Naive thymus-derived CD4-positive, alpha-beta T cell (primary cell): ENCODE results near the gene DNM3. TPM values are rescaled to one million over a fixed set of nuclear protein-coding genes. Genes with fewer than 3 reads are reported as not detected.

Experiments used
- ATAC-seq: fragments of 150-1000 bp; cut with Tn5 transposase; 2 replicates; pipeline ENCODE4 v1.10.0; 2021; ENCODE audit warnings: mild to moderate bottlenecking, moderate library complexity
- CTCF ChIA-PET: fragments of 350-600 bp; sonication (Branson Sonifier 250); formaldehyde crosslinking; loops from one replicate; lab custom pipeline; 2021; ENCODE audit warnings: antibody characterized with exemption; lab: Charles Lee
- POLR2A ChIA-PET: fragments of 350-600 bp; sonication (Branson Sonifier 250); formaldehyde crosslinking; loops from one replicate; lab custom pipeline; 2021; ENCODE audit warnings: antibody characterized with exemption, inconsistent platforms; lab: Charles Lee
- DNase-seq, 9 donors: peaks; one replicate each; pipeline versions ENCODE4 v3.0.0 to v3.0.0-alpha.2; 2020 to 2022; ENCODE audit warnings: mixed read lengths in 1 of 9
- H3K27ac ChIP-seq: one replicate; pipeline ENCODE4 v1.7.0; 2013; ENCODE audit warnings: mild to moderate bottlenecking, low read depth, low read length, moderate library complexity
- H3K27me3 ChIP-seq, 2 donors: one replicate each; pipeline ENCODE4 v1.7.0; 2013; ENCODE audit warnings: low read length in 2 of 2, mild to moderate bottlenecking in 2 of 2, moderate library complexity in 2 of 2; ENCODE audit not compliant: control insufficient read depth in 2 of 2, insufficient read depth in 2 of 2
- H3K36me3 ChIP-seq, 3 experiments: 1 replicate in 2 of 3; 2 replicates in 1 of 3; pipeline ENCODE4 v1.7.0; 2013; ENCODE audit warnings: low read length in 3 of 3, mild to moderate bottlenecking in 3 of 3, moderate library complexity in 1 of 3; ENCODE audit not compliant: insufficient read depth in 3 of 3, control insufficient read depth in 2 of 3
- H3K4me1 ChIP-seq, 2 donors: one replicate each; pipeline ENCODE4 v1.7.0; 2013; ENCODE audit warnings: low read length in 2 of 2, mild to moderate bottlenecking in 2 of 2, moderate library complexity in 1 of 2; ENCODE audit not compliant: control insufficient read depth in 2 of 2, insufficient read depth in 2 of 2
- H3K4me3 ChIP-seq: 2 replicates; pipeline ENCODE4 v1.7.0; 2013; ENCODE audit warnings: mild to moderate bottlenecking, low read length
- H3K9me3 ChIP-seq, 3 experiments: 1 replicate in 2 of 3; 2 replicates in 1 of 3; pipeline ENCODE4 v1.7.0; 2013; ENCODE audit warnings: low read length in 3 of 3; ENCODE audit not compliant: control insufficient read depth in 2 of 3
- H3K27ac Mint-ChIP-seq, 9 donors: one replicate each; pipeline ENCODE4 v1.8.0; 2020 to 2022; ENCODE audit warnings: mixed read lengths in 9 of 9, mild to moderate bottlenecking in 8 of 9, moderate library complexity in 5 of 9, inconsistent platforms in 2 of 9
- H3K27me3 Mint-ChIP-seq, 5 donors: one replicate each; pipeline ENCODE4 v1.8.0; 2021 to 2022; ENCODE audit warnings: mixed read lengths in 5 of 5, mild to moderate bottlenecking in 1 of 5
- H3K36me3 Mint-ChIP-seq, 5 donors: one replicate each; pipeline ENCODE4 v1.8.0; 2020 to 2022; ENCODE audit warnings: mixed read lengths in 5 of 5, mild to moderate bottlenecking in 3 of 5, inconsistent platforms in 1 of 5
- H3K4me1 Mint-ChIP-seq, 7 donors: one replicate each; pipeline ENCODE4 v1.8.0; 2020 to 2022; ENCODE audit warnings: mixed read lengths in 7 of 7, mild to moderate bottlenecking in 3 of 7, inconsistent platforms in 1 of 7
- H3K4me3 Mint-ChIP-seq, 10 donors: one replicate each; pipeline ENCODE4 v1.8.0; 2020 to 2022; ENCODE audit warnings: mild to moderate bottlenecking in 10 of 10, mixed read lengths in 10 of 10, moderate library complexity in 6 of 10, inconsistent platforms in 2 of 10
- H3K9me3 Mint-ChIP-seq, 11 donors: one replicate each; pipeline ENCODE4 v1.8.0; 2020 to 2022; ENCODE audit warnings: mixed read lengths in 11 of 11, mild to moderate bottlenecking in 4 of 11, inconsistent platforms in 1 of 11, moderate library complexity in 1 of 11
- intact Hi-C, 2 donors: fragments of 100-400 bp; cut with micrococcal nuclease; formaldehyde crosslinking; loops; one replicate each; pipeline ENCODE4 v1.15.1; 2023
- polyA plus RNA-seq, 2 donors: library from polyadenylated mRNA; unstranded; fragments of 300-500 nt; fragmentation: Illumina TruSeq; gene quantifications; one replicate each; pipeline ENCODE4 v1.2.3, GENCODE V29; 2021
- total RNA-seq, 6 experiments: library from RNA in 5 of 6; stranded (reverse) in 5 of 6; gene quantifications; 1 replicate in 5 of 6; 2 replicates in 1 of 6; pipeline ENCODE4 v1.2.3 and lab custom pipeline; 2021 to 2026

Gene DNM3
- total and polyA plus RNA-seq, 7 experiments from 2014 or later = 1.2 to 2.5 (median 2.0) TPM

GRCh38 chr1:172373864-172374263 is 532.6 kb downstream of the DNM3 start:
- Mint-ChIP-seq H3K36me3 (peaks cover 0 to 14% (median 4%) of the 10 kb centered on the region in 5 donors), H3K27ac (no peak overlapping the region), H3K4me1 (peaks cover 0 to 25% (median 11%) of the 10 kb centered on the region in 7 donors), H3K4me3 (no peak overlapping the region), H3K9me3 (peaks cover 0 to 5% (median 2%) of the 10 kb centered on the region in 11 donors), H3K27me3 (no peaks in the 10 kb centered on the region)
- ATAC-seq (no peak), DNase-seq (no peak)
- H3K4me1 ChIP-seq = no peaks in the 10 kb centered on the region
- H3K4me3 ChIP-seq = no peak overlapping the region
- no peaks in the 10 kb centered on the region for H3K9me3 ChIP-seq
- H3K27me3 ChIP-seq = no peaks in the 10 kb centered on the region
- intact Hi-C loops = no loop called here
- no peak overlapping the region for H3K27ac ChIP-seq
- CTCF ChIA-PET = no interaction called here
- H3K36me3 ChIP-seq = no peaks in the 10 kb centered on the region
- POLR2A ChIA-PET = interaction anchor here (0.6 kb wide), 1 partner anchor 21 kb away, joined by 4 read pairs; no protein-coding TSS in a partner anchor

GRCh38 chr1:172375211-172375631 is 533.9 kb downstream of the DNM3 start:
- H3K36me3 Mint-ChIP-seq = peaks cover 0 to 12% (median 0%) of the 10 kb centered on the region in 5 donors
- POLR2A ChIA-PET = interaction anchor here (0.7 to 10.5 kb wide), 2 partner anchors 20 to 281 kb away, joined by 4 to 94 read pairs; no protein-coding TSS in a partner anchor
- H3K27ac ChIP-seq = no peak overlapping the region
- ATAC-seq (no peak), DNase-seq (no peak)
- no peaks in the 10 kb centered on the region for H3K27me3 Mint-ChIP-seq
- H3K4me3 Mint-ChIP-seq = no peak overlapping the region
- peaks cover 5 to 7% of the 10 kb centered on the region in 2 donors for H3K4me1 ChIP-seq
- H3K36me3 ChIP-seq = no peaks in the 10 kb centered on the region
- H3K9me3 Mint-ChIP-seq = peaks cover 0 to 2% (median 0%) of the 10 kb centered on the region in 11 donors
- no peak overlapping the region for H3K4me3 ChIP-seq
- intact Hi-C loops = no loop called here
- no peak overlapping the region for H3K27ac Mint-ChIP-seq
- H3K9me3 ChIP-seq = no peaks in the 10 kb centered on the region
- CTCF ChIA-PET = interaction anchor here (0.6 to 1.1 kb wide), 2 partner anchors 15 to 43 kb away, joined by 3 read pairs; no protein-coding TSS in a partner anchor
- H3K27me3 ChIP-seq = no peaks in the 10 kb centered on the region
- H3K4me1 Mint-ChIP-seq = peaks cover 1 to 35% (median 21%) of the 10 kb centered on the region in 7 donors

- POLR2A ChIA-PET = interaction anchor here (0.9 to 10.5 kb wide), 2 partner anchors 10 to 19 kb away, joined by 4 to 94 read pairs; no protein-coding TSS in a partner anchor
- intact Hi-C loops = no loop called here
- Histone ChIP-seq H3K9me3 (no peaks in the 10 kb centered on the region), H3K4me3 (no peak overlapping the region), H3K36me3 (no peaks in the 10 kb centered on the region), H3K4me1 (peaks cover 10% of the 10 kb centered on the region in 2 donors), H3K27me3 (no peaks in the 10 kb centered on the region), H3K27ac (no peak overlapping the region)
- Mint-ChIP-seq H3K9me3 (peaks cover 0 to 2% (median 0%) of the 10 kb centered on the region in 11 donors), H3K4me3 (peak overlapping the region in 1 of 10 donors; percentile 50), H3K27ac (peak overlapping the region in 1 of 9 donors; percentile 41), H3K4me1 (peaks cover 9 to 47% (median 33%) of the 10 kb centered on the region in 7 donors), H3K27me3 (no peaks in the 10 kb centered on the region), H3K36me3 (peaks cover 0 to 16% (median 0%) of the 10 kb centered on the region in 5 donors)
- DNase-seq (no peak), ATAC-seq (no peak)
- CTCF ChIA-PET = interaction anchor here (0.7 to 1.3 kb wide), 3 partner anchors 18 to 177 kb away, joined by 3 to 4 read pairs (median 4); no protein-coding TSS in a partner anchor
Observed at GRCh38 chr1:172376431-172376830, 535.1 kb downstream of the DNM3 start.

GRCh38 chr1:172377565-172377964 is 536.3 kb downstream of the DNM3 start:
- no peaks in the 10 kb centered on the region for H3K27me3 Mint-ChIP-seq
- no peaks in the 10 kb centered on the region for H3K36me3 ChIP-seq
- H3K4me3 ChIP-seq = no peak overlapping the region
- peaks cover 10 to 18% of the 10 kb centered on the region in 2 donors for H3K4me1 ChIP-seq
- peaks cover 0 to 17% (median 0%) of the 10 kb centered on the region in 5 donors for H3K36me3 Mint-ChIP-seq
- no peaks in the 10 kb centered on the region for H3K9me3 Mint-ChIP-seq
- no peak overlapping the region for H3K4me3 Mint-ChIP-seq
- ChIA-PET POLR2A (interaction anchor here (0.9 to 10.5 kb wide), 3 partner anchors 16 to 19 kb away, joined by 3 to 94 read pairs (median 8); no protein-coding TSS in a partner anchor), CTCF (interaction anchor here (1.1 kb wide), 1 partner anchor 287 kb away, joined by 3 read pairs; no protein-coding TSS in a partner anchor)
- H3K9me3 ChIP-seq = no peaks in the 10 kb centered on the region
- H3K27me3 ChIP-seq = no peaks in the 10 kb centered on the region
- no peak overlapping the region for H3K27ac Mint-ChIP-seq
- peaks cover 12 to 59% (median 42%) of the 10 kb centered on the region in 7 donors for H3K4me1 Mint-ChIP-seq
- H3K27ac ChIP-seq = no peak overlapping the region
- DNase-seq (no peak), ATAC-seq (no peak)
- intact Hi-C loops = no loop called here

- Histone ChIP-seq H3K4me3 (no peak overlapping the region), H3K9me3 (no peaks in the 10 kb centered on the region), H3K27me3 (no peaks in the 10 kb centered on the region), H3K36me3 (no peaks in the 10 kb centered on the region), H3K4me1 (peaks cover 10 to 18% of the 10 kb centered on the region in 2 donors), H3K27ac (no peak overlapping the region)
- ATAC-seq (no peak), DNase-seq (no peak)
- Mint-ChIP-seq H3K4me1 (peaks cover 12 to 65% (median 48%) of the 10 kb centered on the region in 7 donors), H3K27me3 (no peaks in the 10 kb centered on the region), H3K9me3 (no peaks in the 10 kb centered on the region), H3K4me3 (no peak overlapping the region), H3K27ac (peak overlapping the region in 3 of 9 donors; percentile 4 to 56 (median 44)), H3K36me3 (peaks cover 0 to 17% (median 0%) of the 10 kb centered on the region in 5 donors)
- POLR2A ChIA-PET = interaction anchor here (1.1 to 10.5 kb wide), 3 partner anchors 17 to 24 kb away, joined by 3 to 94 read pairs (median 8); no protein-coding TSS in a partner anchor
- intact Hi-C loops = no loop called here
- CTCF ChIA-PET = interaction anchor here (1.1 to 1.3 kb wide), 2 partner anchors 16 to 288 kb away, joined by 3 read pairs; no protein-coding TSS in a partner anchor
Observed at GRCh38 chr1:172378109-172378760, 536.9 kb downstream of the DNM3 start.

- Mint-ChIP-seq H3K4me3 (peak overlapping the region; percentile 53 to 82 (median 76)), H3K9me3 (no peaks in the 10 kb centered on the region), H3K27me3 (peaks cover 0 to 3% (median 0%) of the 10 kb centered on the region in 5 donors), H3K4me1 (peaks cover 12 to 57% (median 49%) of the 10 kb centered on the region in 7 donors), H3K36me3 (peaks cover 0 to 15% (median 3%) of the 10 kb centered on the region in 5 donors), H3K27ac (peak overlapping the region; percentile 86 to 94 (median 93))
- H3K9me3 ChIP-seq = no peaks in the 10 kb centered on the region
- ChIA-PET POLR2A (interaction anchor here (0.6 to 10.5 kb wide), 6 partner anchors 12 to 263 kb away, joined by 3 to 94 read pairs (median 3); partner anchors contain the start of gene SUCO), CTCF (interaction anchor here (0.5 to 1.3 kb wide), 6 partner anchors 13 to 289 kb away, joined by 3 to 7 read pairs (median 4); no protein-coding TSS in a partner anchor)
- no peaks in the 10 kb centered on the region for H3K36me3 ChIP-seq
- ATAC-seq = peak; percentile 96
- H3K27me3 ChIP-seq = no peaks in the 10 kb centered on the region
- DNase-seq = peak in 7 of 9 donors; percentile 49 to 82 (median 70)
- H3K27ac ChIP-seq = peak overlapping the region; percentile 76
- H3K4me3 ChIP-seq = peak overlapping the region; percentile 32
- H3K4me1 ChIP-seq = peaks cover 10 to 18% of the 10 kb centered on the region in 2 donors
- intact Hi-C loops = loop anchor here (1.0 to 5.0 kb wide), 16 partner anchors 11 to 600 kb away; partner anchors contain the start of genes METTL13 (in 1 of the 2) and PIGC (in 1 of the 2)
Observed at GRCh38 chr1:172380441-172381244, 539.3 kb downstream of the DNM3 start.
